HCT116 (cell line): ENCODE results near the gene TNIP3. TPM values are rescaled to one million over a fixed set of nuclear protein-coding genes. Genes with fewer than 3 reads are reported as not detected.

Source experiments
- ATAC-seq: fragments of 200-7000 bp; cut with Tn5 transposase; 2 replicates; pipeline ENCODE4 v1.9.1; 2020; ENCODE audit warnings: mild to moderate bottlenecking, moderate library complexity
- BruUV-seq: library from RNA; stranded (reverse); fragments of 400-500 nt; replicated peaks from 2 replicates; lab custom pipeline; 2021; lab: Mats Ljungman, UMichigan
- CTCF ChIA-PET: fragments of 300-600 bp; sonication (Branson Sonifier 250); formaldehyde crosslinking; loops from one replicate; lab custom pipeline; 2021; ENCODE audit warnings: antibody characterized with exemption; lab: Charles Lee
- POLR2A ChIA-PET: fragments of 300-600, 350-600 bp; sonication (Branson Sonifier 250); formaldehyde crosslinking; loops from one replicate; lab custom pipeline; 2021; ENCODE audit warnings: antibody characterized with exemption; lab: Charles Lee
- RAD21 ChIA-PET, 2 experiments: fragments of 300-600 bp; sonication (Branson Sonifier 250); formaldehyde crosslinking; loops; one replicate each; lab custom pipeline; 2023; ENCODE audit warnings: low total read pairs in 2 of 2; ENCODE audit not compliant: uncharacterized antibody in 2 of 2, unreplicated experiment in 2 of 2, low non-redundant PET in 1 of 2; lab: Charles Lee
- DNase-seq: peaks from one replicate; pipeline ENCODE4 v3.0.0-alpha.2; 2010; ENCODE audit warnings: low read depth, low spot score
- H2AFZ ChIP-seq: fragments of 200-600 bp; shearing (Covaris generic), sonication (generic); 2 replicates; pipeline ENCODE4 v1.6.1; 2017; ENCODE audit warnings: low read depth, mixed run types, mixed read lengths, antibody characterized with exemption, low read length; ENCODE audit not compliant: poor library complexity, severe bottlenecking
- H3K27ac ChIP-seq: 2 replicates; pipeline ENCODE4 v1.5.1; 2012; ENCODE audit warnings: low read depth, low read length
- H3K27me3 ChIP-seq: fragments of 200-600 bp; sonication (generic); 2 replicates; pipeline ENCODE4 v1.6.1; 2016; ENCODE audit warnings: mixed run types, low read length, mixed read lengths; ENCODE audit not compliant: insufficient read depth
- H3K36me3 ChIP-seq, 2 experiments: fragments of 200-500 bp in 1 of 2; fragments of 200-600 bp in 1 of 2; sonication (Bioruptor generic) in 1 of 2; sonication (generic) in 1 of 2; 2 replicates each; pipeline versions ENCODE4 v1.5.1 to v1.6.1; 2014 to 2016; ENCODE audit warnings: low read length in 2 of 2, inconsistent platforms in 1 of 2, mixed read lengths in 1 of 2, mixed run types in 1 of 2; ENCODE audit not compliant: insufficient read depth in 2 of 2, control insufficient read depth in 1 of 2
- H3K4me1 ChIP-seq, 2 experiments: fragments of 200-600 bp in 1 of 2; sonication (generic) in 1 of 2; 2 replicates each; pipeline versions ENCODE4 v1.5.1 to v1.6.1; 2012 to 2017; ENCODE audit warnings: low read length in 2 of 2, inconsistent platforms in 1 of 2, mild to moderate bottlenecking in 1 of 2, mixed read lengths in 1 of 2, mixed run types in 1 of 2, moderate library complexity in 1 of 2; ENCODE audit not compliant: insufficient read depth in 2 of 2, control insufficient read depth in 1 of 2
- H3K4me2 ChIP-seq: fragments of 200-600 bp; sonication (generic); 2 replicates; pipeline ENCODE4 v1.6.1; 2017; ENCODE audit warnings: mixed run types, low read length, mixed read lengths
- H3K4me3 ChIP-seq, 2 experiments: fragments of 200-600 bp in 1 of 2; sonication (generic) in 1 of 2; replicated peaks in 1 of 2; 2 replicates each; pipeline ENCODE4 v1.5.1; 2011 to 2016; ENCODE audit warnings: low read length in 2 of 2, control low read depth in 1 of 2, low read depth in 1 of 2, mild to moderate bottlenecking in 1 of 2, mixed read lengths in 1 of 2, mixed run types in 1 of 2
- H3K79me2 ChIP-seq: fragments of 200-600 bp; sonication (generic); 2 replicates; pipeline ENCODE4 v1.6.1; 2017; ENCODE audit warnings: mild to moderate bottlenecking, mixed run types, low read length, moderate library complexity, mixed read lengths; ENCODE audit not compliant: insufficient read depth
- H3K9ac ChIP-seq: fragments of 200-600 bp; sonication (generic); 2 replicates; pipeline ENCODE4 v1.6.1; 2016; ENCODE audit warnings: low read length, mixed read lengths
- H3K9me2 ChIP-seq: fragments of 200-600 bp; sonication (generic), shearing (Covaris generic); 2 replicates; pipeline ENCODE4 v1.6.1; 2017; ENCODE audit warnings: mixed run types, mild to moderate bottlenecking, moderate library complexity; ENCODE audit not compliant: insufficient read depth
- H3K9me3 ChIP-seq, 2 experiments: fragments of 200-500 bp in 1 of 2; fragments of 200-600 bp in 1 of 2; sonication (Bioruptor generic) in 1 of 2; sonication (generic) in 1 of 2; 2 replicates each; pipeline ENCODE4 v1.6.1; 2014 to 2017; ENCODE audit warnings: low read length in 2 of 2, mixed read lengths in 2 of 2, inconsistent platforms in 1 of 2, low read depth in 1 of 2, mild to moderate bottlenecking in 1 of 2, mixed run types in 1 of 2, moderate library complexity in 1 of 2; ENCODE audit not compliant: control insufficient read depth in 1 of 2, insufficient read depth in 1 of 2
- H4K20me1 ChIP-seq: fragments of 200-600 bp; sonication (generic), shearing (Covaris generic); 2 replicates; pipeline ENCODE4 v1.6.1; 2017; ENCODE audit warnings: mixed run types, mild to moderate bottlenecking, moderate library complexity; ENCODE audit not compliant: insufficient read depth
- CBX3 ChIP-seq: IDR thresholded peaks from 2 replicates; pipeline ENCODE4 v1.6.1; 2012; ENCODE audit warnings: low read depth
- CEBPB ChIP-seq: IDR thresholded peaks from 2 replicates; pipeline ENCODE4 v1.6.1; 2012; ENCODE audit warnings: low read depth
- CTCF ChIP-seq, 3 experiments: fragments of 200-600 bp in 1 of 3; sonication (generic) in 1 of 3; IDR thresholded peaks in 2 of 3; conservative IDR thresholded peaks in 1 of 3; 2 replicates each; pipeline ENCODE4 v1.5.1; 2012 to 2017; ENCODE audit warnings: low read depth in 2 of 3, low read length in 2 of 3, antibody characterized with exemption in 1 of 3, borderline replicate concordance in 1 of 3, control low read depth in 1 of 3, mild to moderate bottlenecking in 1 of 3, mixed read lengths in 1 of 3, mixed run types in 1 of 3, moderate library complexity in 1 of 3; ENCODE audit not compliant: insufficient read depth in 1 of 3
- EGR1 ChIP-seq: IDR thresholded peaks from 2 replicates; pipeline ENCODE4 v1.6.1; 2012; ENCODE audit warnings: low read depth
- ELF1 ChIP-seq: IDR thresholded peaks from 2 replicates; pipeline ENCODE4 v1.6.1; 2012; ENCODE audit warnings: low read depth, borderline replicate concordance
- EZH2 ChIP-seq: fragments of 200-600 bp; sonication (generic); IDR thresholded peaks from 2 replicates; pipeline ENCODE4 v1.6.1; 2017; ENCODE audit warnings: antibody characterized with exemption, mixed run types
- EZH2phosphoT487 ChIP-seq: fragments of 200-600 bp; IDR thresholded peaks from 2 replicates; pipeline ENCODE4 v1.6.1; 2018; ENCODE audit warnings: antibody characterized with exemption, borderline replicate concordance
- FOSL1 ChIP-seq: IDR thresholded peaks from 2 replicates; pipeline ENCODE4 v1.6.1; 2012; ENCODE audit warnings: low read depth
- JUND ChIP-seq: IDR thresholded peaks from 2 replicates; pipeline ENCODE4 v1.6.1; 2012
- POLR2A ChIP-seq: IDR thresholded peaks from 2 replicates; pipeline ENCODE4 v1.7.0; 2011; ENCODE audit warnings: borderline replicate concordance; ENCODE audit not compliant: insufficient read depth, insufficient read length; ENCODE audit errors: extremely low read depth
- POLR2AphosphoS5 ChIP-seq: IDR thresholded peaks from 2 replicates; pipeline ENCODE4 v1.6.1; 2011; ENCODE audit warnings: mild to moderate bottlenecking, low read depth, low read length, moderate library complexity
- RAD21 ChIP-seq: IDR thresholded peaks from 2 replicates; pipeline ENCODE4 v1.6.1; 2012; ENCODE audit warnings: low read depth, mild to moderate bottlenecking
- REST ChIP-seq: IDR thresholded peaks from 2 replicates; pipeline ENCODE4 v1.6.1; 2012; ENCODE audit warnings: low read depth
- SIN3A ChIP-seq: IDR thresholded peaks from 2 replicates; pipeline ENCODE4 v1.6.1; 2012; ENCODE audit warnings: low read depth
- SP1 ChIP-seq: IDR thresholded peaks from 2 replicates; pipeline ENCODE4 v1.6.1; 2012; ENCODE audit warnings: low read depth
- SRF ChIP-seq: IDR thresholded peaks from 2 replicates; pipeline ENCODE4 v1.6.1; 2012; ENCODE audit warnings: low read depth
- TCF7L2 ChIP-seq: IDR thresholded peaks from 2 replicates; pipeline ENCODE4 v1.7.0; 2011; ENCODE audit warnings: borderline replicate concordance, inconsistent platforms; ENCODE audit not compliant: insufficient read depth, insufficient read length; ENCODE audit errors: extremely low read depth
- ZBTB33 ChIP-seq: IDR thresholded peaks from 2 replicates; pipeline ENCODE4 v1.6.1; 2011; ENCODE audit warnings: mild to moderate bottlenecking, low read length, moderate library complexity; ENCODE audit not compliant: insufficient replicate concordance; ENCODE audit errors: extremely low read depth
- ZFX ChIP-seq: fragments of 450-650 bp; IDR thresholded peaks from 2 replicates; pipeline ENCODE4 v1.6.1; 2017
- ZNF274 ChIP-seq: fragments of 200-500 bp; sonication (Bioruptor generic); IDR thresholded peaks from 2 replicates; pipeline ENCODE4 v1.6.1; 2014; ENCODE audit warnings: mild to moderate bottlenecking, low read depth, low read length, inconsistent platforms
- intact Hi-C: fragments of 100-400 bp; cut with micrococcal nuclease; formaldehyde crosslinking; loops from 2 replicates; pipeline ENCODE4 v1.10.0; 2022
- total RNA-seq: library from RNA; stranded (reverse); gene quantifications from one replicate; pipeline ENCODE4 v1.2.1, GENCODE V29; 2021; ENCODE audit not compliant: unreplicated experiment

TNIP3 gene
- total RNA-seq, 1 experiment from 2014 or later = not detected

GRCh38 chr4:121183361-121183760 lies 19.2 kb upstream of the TNIP3 start:
- H2AFZ ChIP-seq = no peak overlapping the region

More at GRCh38 chr4:121183361-121183760, 19.2 kb upstream of the TNIP3 start:
- Histone ChIP-seq H3K9ac (no peak overlapping the region), H3K4me2 (no peak overlapping the region), H3K9me2 (no peaks in the 10 kb centered on the region), H3K4me3 (no peak overlapping the region), H3K27ac (no peak overlapping the region), H3K79me2 (no peaks in the 10 kb centered on the region), H3K9me3 (no peaks in the 10 kb centered on the region), H3K27me3 (no peaks in the 10 kb centered on the region), H3K4me1 (no peaks in the 10 kb centered on the region), H3K36me3 (no peaks in the 10 kb centered on the region), H4K20me1 (no peaks in the 10 kb centered on the region)
- ChIA-PET POLR2A (no interaction called here), CTCF (interaction anchor here (1.7 kb wide), 1 partner anchor 9 kb away, joined by 5 read pairs; no protein-coding TSS in a partner anchor), RAD21 (no interaction called here)
- intact Hi-C loops = no loop called here
- ATAC-seq (no peak), DNase-seq (no peak)
- TF ChIP-seq CEBPB = no peak
- TF ChIP-seq ZNF274 = no peak
- no peak for TF ChIP-seq REST
- TF ChIP-seq EGR1 = no peak
- TF ChIP-seq ZFX = no peak
- TF ChIP-seq SRF = no peak
- no peak for TF ChIP-seq SIN3A
- TF ChIP-seq TCF7L2 = no peak
- no peak for TF ChIP-seq EZH2
- TF ChIP-seq CTCF (IDR thresholded peaks at IDR 0.05 in 2 of 3, conservative IDR thresholded peaks at IDR 0.05 in 1 of 3; ENCODE audit: borderline replicate concordance in 1 of 3, insufficient read depth in 1 of 3, low read depth in 2 of 3, low read length in 2 of 3) = no peak
- TF ChIP-seq POLR2A = no peak
- TF ChIP-seq JUND = no peak
- TF ChIP-seq ELF1 = no peak
- TF ChIP-seq POLR2AphosphoS5 = no peak
- no peak for TF ChIP-seq ZBTB33
- TF ChIP-seq SP1 = no peak
- TF ChIP-seq RAD21 = no peak
- TF ChIP-seq EZH2phosphoT487 = no peak
- no peak for TF ChIP-seq FOSL1
- TF ChIP-seq CBX3 = no peak
- no TSS peak for BruUV-seq
